HepG2 (cell line): ENCODE data around the gene CIB2. TPM values are rescaled to one million over a fixed set of nuclear protein-coding genes. Genes with fewer than 3 reads are reported as not detected.

Source experiments
- ATRX ChIP-seq: sonication (generic); formaldehyde crosslinking; IDR thresholded peaks from 2 replicates; pipeline ENCODE4 v1.4.0; 2020; ENCODE audit warnings: missing genetic modification reagents, borderline replicate concordance
- HNF4G ChIP-seq, 2 experiments: sonication (generic) in 1 of 2; formaldehyde crosslinking in 1 of 2; IDR thresholded peaks; 2 replicates each; pipeline versions ENCODE4 v1.4.0 to v1.6.1; 2011 to 2020; ENCODE audit warnings: borderline replicate concordance in 2 of 2, low read depth in 2 of 2, mild to moderate bottlenecking in 2 of 2, low read length in 1 of 2, missing genetic modification reagents in 1 of 2, moderate library complexity in 1 of 2
- KLF15 ChIP-seq: sonication (generic); formaldehyde crosslinking; IDR thresholded peaks from 2 replicates; pipeline ENCODE4 v1.8.1; 2023; ENCODE audit warnings: borderline replicate concordance, mild to moderate bottlenecking, inconsistent platforms, missing genetic modification reagents, mixed read lengths
- POGZ ChIP-seq: sonication (generic); formaldehyde crosslinking; IDR thresholded peaks from 2 replicates; pipeline ENCODE4 v1.4.0; 2020; ENCODE audit warnings: mild to moderate bottlenecking, missing genetic modification reagents
- SCMH1 ChIP-seq: sonication (generic); formaldehyde crosslinking; IDR thresholded peaks from 2 replicates; pipeline ENCODE4 v1.9.0; 2021; ENCODE audit warnings: missing genetic modification reagents, mild to moderate bottlenecking, borderline replicate concordance
- SMAD3 ChIP-seq: sonication (generic); formaldehyde crosslinking; IDR thresholded peaks from 2 replicates; pipeline ENCODE4 v1.4.0; 2020; ENCODE audit warnings: missing genetic modification reagents
- SMC3 ChIP-seq: IDR thresholded peaks from 2 replicates; pipeline ENCODE4 v1.6.1; 2011; ENCODE audit warnings: low read length, improper control_type of control experiment
- SRSF9 ChIP-seq: fragments of 200-400 bp; formaldehyde crosslinking; IDR thresholded peaks from 2 replicates; pipeline ENCODE4 v1.6.1; 2018; ENCODE audit warnings: borderline replicate concordance, mild to moderate bottlenecking, low read depth, low read length; ENCODE audit not compliant: insufficient read depth, poor library complexity, severe bottlenecking
- TOE1 ChIP-seq: sonication (generic); formaldehyde crosslinking; IDR thresholded peaks from 2 replicates; pipeline ENCODE4 v1.4.0; 2020; ENCODE audit warnings: mild to moderate bottlenecking, missing genetic modification reagents
- ZIK1 ChIP-seq: sonication (generic); formaldehyde crosslinking; IDR thresholded peaks from 2 replicates; pipeline ENCODE4 v1.5.0; 2020; ENCODE audit warnings: mild to moderate bottlenecking, low read depth, missing genetic modification reagents, borderline replicate concordance
- ZMYM4 ChIP-seq: sonication (generic); formaldehyde crosslinking; IDR thresholded peaks from 2 replicates; pipeline ENCODE4 v1.8.1; 2023; ENCODE audit warnings: mild to moderate bottlenecking, missing genetic modification reagents
- ZNF143 ChIP-seq: sonication (generic); formaldehyde crosslinking; IDR thresholded peaks from 2 replicates; pipeline ENCODE4 v1.4.0; 2020; ENCODE audit warnings: missing genetic modification reagents
- ZNF317 ChIP-seq: sonication (generic); formaldehyde crosslinking; IDR thresholded peaks from 2 replicates; pipeline ENCODE4 v1.5.0; 2020; ENCODE audit warnings: mild to moderate bottlenecking, missing genetic modification reagents
- ZNF501 ChIP-seq: sonication (generic); formaldehyde crosslinking; IDR thresholded peaks from 2 replicates; pipeline ENCODE4 v1.5.1; 2020; ENCODE audit warnings: mild to moderate bottlenecking, moderate library complexity, missing genetic modification reagents
- ZNF564 ChIP-seq: sonication (generic); formaldehyde crosslinking; IDR thresholded peaks from 2 replicates; pipeline ENCODE4 v1.8.1; 2023; ENCODE audit warnings: mild to moderate bottlenecking, missing genetic modification reagents
- ZNF672 ChIP-seq: sonication (generic); formaldehyde crosslinking; IDR thresholded peaks from 2 replicates; pipeline ENCODE4 v1.8.1; 2022; ENCODE audit warnings: missing genetic modification reagents
- ZNF772 ChIP-seq: sonication (generic); formaldehyde crosslinking; IDR thresholded peaks from 2 replicates; pipeline ENCODE4 v1.5.0; 2020; ENCODE audit warnings: mild to moderate bottlenecking, missing genetic modification reagents
- ZNF850 ChIP-seq: sonication (generic); formaldehyde crosslinking; conservative IDR thresholded peaks from 2 replicates; pipeline ENCODE4 v1.9.0; 2021; ENCODE audit warnings: mild to moderate bottlenecking, missing genetic modification reagents
- ZNF883 ChIP-seq: sonication (generic); formaldehyde crosslinking; IDR thresholded peaks from 2 replicates; pipeline ENCODE4 v1.5.1; 2020; ENCODE audit warnings: mild to moderate bottlenecking, missing genetic modification reagents; ENCODE audit errors: not compliant biosample characterization
- ZSCAN25 ChIP-seq: sonication (generic); formaldehyde crosslinking; IDR thresholded peaks from 2 replicates; pipeline ENCODE4 v1.8.0; 2022; ENCODE audit warnings: mild to moderate bottlenecking, missing genetic modification reagents
- polyA plus RNA-seq, 8 experiments: library from polyadenylated mRNA; depleted of rRNA in 3 of 8; stranded (reverse) in 7 of 8; unstranded in 1 of 8; fragments of >200 nt; fragmentation: Illumina TruSeq in 4 of 8; extraction: Trizol in 4 of 8; gene quantifications; 2 replicates each; pipeline versions ENCODE4 v1.2.1 to v1.2.3, GENCODE V29; 2011 to 2016; ENCODE audit warnings: low read depth in 4 of 8, missing spikeins in 1 of 8, mixed read lengths in 1 of 8; ENCODE audit not compliant: insufficient read depth in 1 of 8
- total RNA-seq, 5 experiments: library from RNA; depleted of rRNA; stranded (reverse); fragments of >200 nt; fragmentation: Illumina TruSeq; extraction: Trizol; gene quantifications; 2 replicates each; pipeline ENCODE4 v1.2.3, GENCODE V29; 2016; ENCODE audit warnings: low read depth in 1 of 5
- TF ChIP-seq, protein P1 (sequence below): sonication (generic); formaldehyde crosslinking; conservative IDR thresholded peaks from 2 replicates; pipeline ENCODE4 v1.8.0; 2022; ENCODE audit warnings: missing genetic modification reagents
- TF ChIP-seq, protein P2 (sequence below): sonication (generic); formaldehyde crosslinking; IDR thresholded peaks from 2 replicates; pipeline ENCODE4 v1.8.1; 2023; ENCODE audit warnings: mild to moderate bottlenecking, missing genetic modification reagents
- TF ChIP-seq, protein P3 (sequence below): sonication (generic); formaldehyde crosslinking; IDR thresholded peaks from 2 replicates; pipeline ENCODE4 v1.5.1; 2020; ENCODE audit warnings: missing genetic modification reagents, mild to moderate bottlenecking, borderline replicate concordance
- TF ChIP-seq, protein P4 (sequence below): sonication (generic); formaldehyde crosslinking; IDR thresholded peaks from 2 replicates; pipeline ENCODE4 v1.8.0; 2022; ENCODE audit warnings: mild to moderate bottlenecking, missing genetic modification reagents, borderline replicate concordance

Gene CIB2
- total and polyA plus RNA-seq, 2 of the 13 experiments (the other 11 are each of a cell fraction or from before 2014, with no cell fraction given): 1.4 to 1.5 TPM

DNA sequence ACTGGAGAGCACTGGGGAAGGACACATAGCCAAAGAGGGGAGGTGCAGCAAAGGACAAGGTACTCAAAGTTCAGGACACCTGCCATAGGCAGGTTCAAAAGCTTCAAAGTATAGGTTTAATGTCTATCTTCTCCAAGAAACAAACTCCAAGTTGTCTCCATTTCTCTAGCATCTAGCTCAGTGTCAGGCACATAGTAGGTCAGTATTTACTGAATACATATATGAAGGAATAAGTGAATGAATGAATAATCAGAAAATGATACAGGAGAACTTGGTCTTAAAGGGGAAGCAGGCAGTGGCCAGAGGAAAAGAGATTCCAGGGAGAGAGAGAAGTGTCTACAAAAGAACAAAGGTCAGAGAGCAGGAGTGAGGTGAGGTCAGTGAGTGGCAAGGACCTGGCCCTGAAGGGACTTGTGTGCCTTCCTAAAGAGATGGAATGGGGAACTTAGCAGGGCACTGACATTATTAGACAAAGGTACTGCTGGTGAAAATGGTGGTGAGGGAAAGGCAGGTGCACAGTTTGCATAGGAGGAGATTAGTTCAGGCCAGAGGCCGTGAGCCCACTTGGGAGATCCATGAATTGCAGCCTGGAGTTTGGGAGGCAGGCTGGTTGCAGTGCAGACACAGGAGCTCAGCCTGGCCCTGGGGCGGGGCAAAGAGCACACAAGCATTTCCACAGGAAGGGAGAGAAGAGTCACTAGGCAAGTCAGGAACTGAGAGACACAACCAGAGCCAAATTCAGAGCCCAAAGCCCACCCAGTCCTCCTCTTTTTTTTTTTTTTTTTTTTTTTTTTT lies 75.1 kb downstream of the CIB2 start (continued):
- TF ChIP-seq, protein P1, sequence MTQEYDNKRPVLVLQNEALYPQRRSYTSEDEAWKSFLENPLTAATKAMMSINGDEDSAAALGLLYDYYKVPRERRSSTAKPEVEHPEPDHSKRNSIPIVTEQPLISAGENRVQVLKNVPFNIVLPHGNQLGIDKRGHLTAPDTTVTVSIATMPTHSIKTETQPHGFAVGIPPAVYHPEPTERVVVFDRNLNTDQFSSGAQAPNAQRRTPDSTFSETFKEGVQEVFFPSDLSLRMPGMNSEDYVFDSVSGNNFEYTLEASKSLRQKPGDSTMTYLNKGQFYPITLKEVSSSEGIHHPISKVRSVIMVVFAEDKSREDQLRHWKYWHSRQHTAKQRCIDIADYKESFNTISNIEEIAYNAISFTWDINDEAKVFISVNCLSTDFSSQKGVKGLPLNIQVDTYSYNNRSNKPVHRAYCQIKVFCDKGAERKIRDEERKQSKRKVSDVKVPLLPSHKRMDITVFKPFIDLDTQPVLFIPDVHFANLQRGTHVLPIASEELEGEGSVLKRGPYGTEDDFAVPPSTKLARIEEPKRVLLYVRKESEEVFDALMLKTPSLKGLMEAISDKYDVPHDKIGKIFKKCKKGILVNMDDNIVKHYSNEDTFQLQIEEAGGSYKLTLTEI: no peak
- TF ChIP-seq ZNF850: no peak
- TF ChIP-seq ZNF672 (CRISPR knock-in tag): no peak
- TF ChIP-seq SCMH1: no peak
- TF ChIP-seq SMC3: no peak
- no peak for TF ChIP-seq ZIK1 (CRISPR knock-in tag)
- no peak for TF ChIP-seq ATRX (CRISPR knock-in tag)
- TF ChIP-seq SRSF9: no peak
- no peak for TF ChIP-seq POGZ (CRISPR knock-in tag)
- TF ChIP-seq, protein P2, sequence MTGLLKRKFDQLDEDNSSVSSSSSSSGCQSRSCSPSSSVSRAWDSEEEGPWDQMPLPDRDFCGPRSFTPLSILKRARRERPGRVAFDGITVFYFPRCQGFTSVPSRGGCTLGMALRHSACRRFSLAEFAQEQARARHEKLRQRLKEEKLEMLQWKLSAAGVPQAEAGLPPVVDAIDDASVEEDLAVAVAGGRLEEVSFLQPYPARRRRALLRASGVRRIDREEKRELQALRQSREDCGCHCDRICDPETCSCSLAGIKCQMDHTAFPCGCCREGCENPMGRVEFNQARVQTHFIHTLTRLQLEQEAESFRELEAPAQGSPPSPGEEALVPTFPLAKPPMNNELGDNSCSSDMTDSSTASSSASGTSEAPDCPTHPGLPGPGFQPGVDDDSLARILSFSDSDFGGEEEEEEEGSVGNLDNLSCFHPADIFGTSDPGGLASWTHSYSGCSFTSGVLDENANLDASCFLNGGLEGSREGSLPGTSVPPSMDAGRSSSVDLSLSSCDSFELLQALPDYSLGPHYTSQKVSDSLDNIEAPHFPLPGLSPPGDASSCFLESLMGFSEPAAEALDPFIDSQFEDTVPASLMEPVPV: no peak
- TF ChIP-seq ZNF772 (CRISPR knock-in tag): no peak
- no peak for TF ChIP-seq KLF15 (CRISPR knock-in tag)
- TF ChIP-seq ZNF564 (CRISPR knock-in tag): no peak
- no peak for TF ChIP-seq ZNF883 (CRISPR knock-in tag)
- TF ChIP-seq TOE1 (CRISPR knock-in tag): no peak
- TF ChIP-seq ZMYM4 (CRISPR knock-in tag): no peak
- no peak for TF ChIP-seq ZNF317 (CRISPR knock-in tag)
- TF ChIP-seq, protein P3, sequence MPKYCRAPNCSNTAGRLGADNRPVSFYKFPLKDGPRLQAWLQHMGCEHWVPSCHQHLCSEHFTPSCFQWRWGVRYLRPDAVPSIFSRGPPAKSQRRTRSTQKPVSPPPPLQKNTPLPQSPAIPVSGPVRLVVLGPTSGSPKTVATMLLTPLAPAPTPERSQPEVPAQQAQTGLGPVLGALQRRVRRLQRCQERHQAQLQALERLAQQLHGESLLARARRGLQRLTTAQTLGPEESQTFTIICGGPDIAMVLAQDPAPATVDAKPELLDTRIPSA (CRISPR knock-in tag): no peak
- TF ChIP-seq, protein P4, sequence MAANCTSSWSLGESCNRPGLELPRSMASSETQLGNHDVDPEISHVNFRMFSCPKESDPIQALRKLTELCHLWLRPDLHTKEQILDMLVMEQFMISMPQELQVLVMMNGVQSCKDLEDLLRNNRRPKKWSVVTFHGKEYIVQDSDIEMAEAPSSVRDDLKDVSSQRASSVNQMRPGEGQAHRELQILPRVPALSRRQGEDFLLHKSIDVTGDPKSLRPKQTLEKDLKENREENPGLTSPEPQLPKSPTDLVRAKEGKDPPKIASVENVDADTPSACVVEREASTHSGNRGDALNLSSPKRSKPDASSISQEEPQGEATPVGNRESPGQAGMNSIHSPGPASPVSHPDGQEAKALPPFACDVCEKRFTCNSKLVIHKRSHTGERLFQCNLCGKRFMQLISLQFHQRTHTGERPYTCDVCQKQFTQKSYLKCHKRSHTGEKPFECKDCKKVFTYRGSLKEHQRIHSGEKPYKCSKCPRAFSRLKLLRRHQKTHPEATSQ: no peak
- TF ChIP-seq ZSCAN25 (CRISPR knock-in tag): 0 out of 2 replicates have a peak, but pooled peaks have one; percentile 24
- no peak for TF ChIP-seq SMAD3
- no peak for TF ChIP-seq ZNF143 (CRISPR knock-in tag)
- peak; percentile 68; the same call in 1 of the 2 replicates for TF ChIP-seq HNF4G (IDR thresholded peaks at IDR 0.05; ENCODE audit: borderline replicate concordance, low read depth, low read length)
- TF ChIP-seq HNF4G (CRISPR knock-in tag; IDR thresholded peaks at IDR 0.05; ENCODE audit: borderline replicate concordance, low read depth): peak; percentile 37; the same call in 1 of the 2 replicates
- no peak for TF ChIP-seq ZNF501
